IMR-90 (cell line): ENCODE data around the gene MRE11. TPM values are rescaled to one million over a fixed set of nuclear protein-coding genes. Genes with fewer than 3 reads are reported as not detected.

Source experiments
- ATAC-seq: fragments of 200-7000 bp; cut with Tn5 transposase; 2 replicates; pipeline ENCODE4 v1.9.1; 2020; ENCODE audit warnings: low read depth, mild to moderate bottlenecking, moderate library complexity
- BruUV-seq: library from RNA; stranded (reverse); fragments of 400-500 nt; replicated peaks from 2 replicates; lab custom pipeline; 2021; lab: Mats Ljungman, UMichigan
- CTCF ChIA-PET: fragments of 300-600 bp; formaldehyde crosslinking; extraction: SDS; loops from one replicate; lab custom pipeline; 2021; ENCODE audit warnings: antibody characterized with exemption; lab: Yijun Ruan, JAX
- POLR2A ChIA-PET: fragments of 300-600 bp; sonication (Branson Sonifier 250); formaldehyde crosslinking; loops from one replicate; lab custom pipeline; 2022; ENCODE audit warnings: antibody characterized with exemption; ENCODE audit not compliant: unreplicated experiment; lab: Charles Lee
- DNase-seq: peaks from one replicate; pipeline ENCODE4 v3.0.0; 2013
- H2AFZ ChIP-seq: replicated peaks from 2 replicates; pipeline ENCODE3; 2013; ENCODE audit warnings: low read length, mild to moderate bottlenecking; ENCODE audit not compliant: poor library complexity
- H2AK5ac ChIP-seq: 2 replicates; pipeline ENCODE4 v1.6.1; 2013; ENCODE audit warnings: low read depth, low read length, inconsistent platforms
- H2AK9ac ChIP-seq: replicated peaks from 2 replicates; pipeline ENCODE3; 2013; ENCODE audit warnings: mild to moderate bottlenecking, low read depth, low read length, moderate library complexity; ENCODE audit not compliant: poor library complexity
- H2BK120ac ChIP-seq: 2 replicates; pipeline ENCODE4 v1.6.1; 2013; ENCODE audit warnings: low read depth, low read length, inconsistent platforms
- H2BK15ac ChIP-seq: 3 replicates; pipeline ENCODE4 v1.6.1; 2013; ENCODE audit warnings: low read depth, low read length, inconsistent platforms
- H2BK20ac ChIP-seq: 2 replicates; pipeline ENCODE4 v1.6.1; 2013; ENCODE audit warnings: low read depth, mild to moderate bottlenecking, inconsistent platforms, low read length, moderate library complexity
- H2BK5ac ChIP-seq: 2 replicates; pipeline ENCODE4 v1.6.1; 2013; ENCODE audit warnings: mild to moderate bottlenecking, low read depth, low read length, inconsistent platforms; ENCODE audit not compliant: poor library complexity, severe bottlenecking
- H3K14ac ChIP-seq: replicated peaks from 2 replicates; pipeline ENCODE4 v1.6.1; 2013; ENCODE audit warnings: low read depth, low read length, inconsistent platforms
- H3K18ac ChIP-seq: 2 replicates; pipeline ENCODE4 v1.6.1; 2013; ENCODE audit warnings: low read depth, low read length, control low read depth
- H3K23ac ChIP-seq: 2 replicates; pipeline ENCODE4 v1.6.1; 2013; ENCODE audit warnings: low read depth, low read length, inconsistent platforms
- H3K27ac ChIP-seq: 2 replicates; pipeline ENCODE4 v1.5.1; 2013; ENCODE audit warnings: mild to moderate bottlenecking, control low read depth, low read length; ENCODE audit not compliant: insufficient read depth
- H3K27me3 ChIP-seq: 2 replicates; pipeline ENCODE4 v1.6.1; 2013; ENCODE audit warnings: low read length; ENCODE audit not compliant: control insufficient read depth, insufficient read depth
- H3K36me3 ChIP-seq: 2 replicates; pipeline ENCODE4 v1.6.1; 2013; ENCODE audit warnings: low read length, mixed read lengths; ENCODE audit not compliant: control insufficient read depth, insufficient read depth
- H3K4ac ChIP-seq: 2 replicates; pipeline ENCODE4 v1.6.1; 2013; ENCODE audit warnings: low read depth, low read length, inconsistent platforms
- H3K4me1 ChIP-seq: 2 replicates; pipeline ENCODE4 v1.6.1; 2013; ENCODE audit warnings: low read length, mixed read lengths; ENCODE audit not compliant: control insufficient read depth, insufficient read depth
- H3K4me2 ChIP-seq: 2 replicates; pipeline ENCODE4 v1.6.1; 2013; ENCODE audit warnings: low read depth, mild to moderate bottlenecking, control low read depth, low read length, moderate library complexity
- H3K4me3 ChIP-seq: 2 replicates; pipeline ENCODE4 v1.5.1; 2013; ENCODE audit warnings: low read depth, mild to moderate bottlenecking, control low read depth, low read length, moderate library complexity; ENCODE audit not compliant: insufficient read depth
- H3K56ac ChIP-seq: 2 replicates; pipeline ENCODE4 v1.6.1; 2013; ENCODE audit warnings: low read length, inconsistent platforms; ENCODE audit not compliant: insufficient read depth; ENCODE audit errors: extremely low read depth
- H3K79me1 ChIP-seq, 2 experiments: 2 replicates each; pipeline ENCODE4 v1.6.1; 2013; ENCODE audit warnings: low read length in 2 of 2, inconsistent platforms in 1 of 2, low read depth in 1 of 2
- H3K9ac ChIP-seq: 2 replicates; pipeline ENCODE4 v1.6.1; 2013; ENCODE audit warnings: low read depth, low read length, control low read depth
- H3K9me1 ChIP-seq: 2 replicates; pipeline ENCODE4 v1.6.1; 2013; ENCODE audit warnings: low read length, inconsistent platforms; ENCODE audit not compliant: insufficient read depth
- H3K9me3 ChIP-seq: 2 replicates; pipeline ENCODE4 v1.6.1; 2013; ENCODE audit warnings: low read length; ENCODE audit not compliant: control insufficient read depth, insufficient read depth
- H4K20me1 ChIP-seq: 2 replicates; pipeline ENCODE4 v1.6.1; 2013; ENCODE audit warnings: low read length, inconsistent platforms; ENCODE audit not compliant: insufficient read depth
- H4K5ac ChIP-seq: 2 replicates; pipeline ENCODE4 v1.6.1; 2013; ENCODE audit warnings: mild to moderate bottlenecking, low read depth, low read length, control low read depth
- H4K8ac ChIP-seq, 2 experiments: 2 replicates each; pipeline ENCODE4 v1.6.1; 2013; ENCODE audit warnings: low read depth in 2 of 2, low read length in 2 of 2, control low read depth in 1 of 2, inconsistent platforms in 1 of 2
- H4K91ac ChIP-seq: 2 replicates; pipeline ENCODE4 v1.6.1; 2013; ENCODE audit warnings: low read depth, low read length, inconsistent platforms; ENCODE audit not compliant: insufficient read depth
- BHLHE40 ChIP-seq: fragments of 150-350 bp; IDR thresholded peaks from 2 replicates; pipeline ENCODE4 v1.6.1; 2016; ENCODE audit warnings: mild to moderate bottlenecking, low read depth, low read length
- CEBPB ChIP-seq: IDR thresholded peaks from 2 replicates; pipeline ENCODE4 v1.6.1; 2012; ENCODE audit warnings: low read depth, low read length, improper control_type of control experiment
- CHD1 ChIP-seq: IDR thresholded peaks from 2 replicates; pipeline ENCODE4 v1.6.1; 2012; ENCODE audit warnings: low read depth, low read length, improper control_type of control experiment
- FOS ChIP-seq: fragments of 150-350 bp; IDR thresholded peaks from 2 replicates; pipeline ENCODE4 v1.6.1; 2016; ENCODE audit warnings: low read depth, low read length
- MAFK ChIP-seq: IDR thresholded peaks from 2 replicates; pipeline ENCODE4 v1.6.1; 2012; ENCODE audit warnings: low read depth, low read length, improper control_type of control experiment
- MAZ ChIP-seq: IDR thresholded peaks from 2 replicates; pipeline ENCODE4 v1.6.1; 2012; ENCODE audit warnings: low read depth, mild to moderate bottlenecking, low read length, improper control_type of control experiment, moderate library complexity, borderline replicate concordance
- MXI1 ChIP-seq: IDR thresholded peaks from 2 replicates; pipeline ENCODE4 v1.6.1; 2012; ENCODE audit warnings: low read depth, mild to moderate bottlenecking, low read length, moderate library complexity, borderline replicate concordance
- NFE2L2 ChIP-seq: fragments of 150-350 bp; IDR thresholded peaks from 2 replicates; pipeline ENCODE4 v1.6.1; 2016; ENCODE audit warnings: low read depth, mild to moderate bottlenecking, low read length
- POLR2A ChIP-seq: IDR thresholded peaks from 2 replicates; pipeline ENCODE4 v1.6.1; 2012; ENCODE audit warnings: mild to moderate bottlenecking, low read depth, low read length
- RAD21 ChIP-seq: IDR thresholded peaks from 2 replicates; pipeline ENCODE4 v1.6.1; 2012; ENCODE audit warnings: low read length, improper control_type of control experiment
- RCOR1 ChIP-seq: IDR thresholded peaks from 2 replicates; pipeline ENCODE4 v1.6.1; 2012; ENCODE audit warnings: mild to moderate bottlenecking, low read length, improper control_type of control experiment; ENCODE audit not compliant: insufficient replicate concordance
- RFX5 ChIP-seq: IDR thresholded peaks from 2 replicates; pipeline ENCODE4 v1.8.0; 2012; ENCODE audit warnings: low read depth, mild to moderate bottlenecking, low read length, moderate library complexity
- SMC3 ChIP-seq: fragments of 150-350 bp; IDR thresholded peaks from 2 replicates; pipeline ENCODE4 v1.6.1; 2016; ENCODE audit warnings: low read depth, mild to moderate bottlenecking, antibody characterized with exemption, low read length, moderate library complexity
- WGBS, 2 experiments: methylation state at CpG; one replicate each; pipeline versions ENCODE4 v1.1.5 to v1.1.7; 2013; ENCODE audit warnings: missing lambda C conversion rate in 2 of 2; ENCODE audit not compliant: insufficient read length in 1 of 2; ENCODE audit errors: extremely low coverage in 2 of 2; 5-methylcytosine and 5-hydroxymethylcytosine counted together
- dilution Hi-C: fragments of 300-500 bp; cut with HindIII; formaldehyde crosslinking; loops from one replicate; pipeline ENCODE4 v1.14.3; 2018; ENCODE audit warnings: low sequenced_read_pairs; ENCODE audit not compliant: unreplicated experiment
- in situ Hi-C: fragments of 300-500 bp; cut with MboI; formaldehyde crosslinking; loops from 3 replicates; pipeline ENCODE4 v1.14.3; 2019; ENCODE audit warnings: low sequenced_read_pairs, inconsistent platforms, mixed read lengths
- intact Hi-C: fragments of 100-400 bp; cut with micrococcal nuclease; formaldehyde crosslinking; loops from 2 replicates; pipeline ENCODE4 v1.10.0; 2022
- polyA plus RNA-seq, 3 experiments: library from polyadenylated mRNA; depleted of rRNA; stranded (reverse); fragments of >200 nt; gene quantifications; 2 replicates each; pipeline ENCODE4 v1.2.3, GENCODE V29; 2012; ENCODE audit warnings: low replicate concordance in 1 of 3
- total RNA-seq: library from RNA; depleted of rRNA; stranded (reverse); fragments of >200 nt; gene quantifications from 2 replicates; pipeline ENCODE4 v1.2.3, GENCODE V29; 2012
- TF ChIP-seq, protein P1 (sequence below): fragments of 150-350 bp; IDR thresholded peaks from 2 replicates; pipeline ENCODE4 v1.6.1; 2017; ENCODE audit warnings: mild to moderate bottlenecking, antibody characterized with exemption, low read length, low read depth
- TF ChIP-seq, protein P2 (sequence below): fragments of 150-350 bp; IDR thresholded peaks from 2 replicates; pipeline ENCODE4 v1.6.1; 2016; ENCODE audit warnings: low read depth, mild to moderate bottlenecking, low read length, moderate library complexity, borderline replicate concordance
- TF ChIP-seq, protein P3 (sequence below): conservative IDR thresholded peaks from 2 replicates; pipeline ENCODE4 v1.5.1; 2012; ENCODE audit warnings: mild to moderate bottlenecking, low read depth, low read length, improper control_type of control experiment

MRE11 gene
- total and polyA plus RNA-seq, 2 of the 4 experiments (the other 2 are of a cell fraction), result 9.0 to 15.6 TPM

DNA sequence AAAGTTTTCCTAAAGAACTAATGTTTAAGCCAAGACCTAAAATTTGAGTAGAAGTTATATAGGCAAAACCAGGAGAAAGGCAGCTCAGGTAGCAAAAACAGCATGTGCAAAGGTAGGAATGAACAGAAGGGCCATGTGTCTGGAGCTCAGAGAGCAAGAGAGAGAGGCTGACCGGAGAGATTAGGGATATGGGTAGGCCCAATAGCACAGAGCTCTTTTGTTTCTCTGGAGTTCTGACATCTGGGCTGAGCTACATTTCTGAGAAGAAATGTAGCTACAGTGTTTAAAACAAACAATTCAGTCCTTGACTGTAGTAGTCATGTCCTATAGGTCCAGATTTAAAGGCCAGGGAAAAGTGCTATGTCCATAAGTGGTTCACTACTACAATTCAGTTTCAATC is 23.1 kb upstream of the MRE11 start:
- Histone ChIP-seq H2BK15ac (no peak overlapping the region), H3K79me1 (no peaks in the 10 kb centered on the region), H3K9me3 (no peaks in the 10 kb centered on the region), H3K9ac (no peak overlapping the region), H3K36me3 (no peaks in the 10 kb centered on the region), H3K27me3 (peaks cover 8% of the 10 kb centered on the region), H4K20me1 (no peaks in the 10 kb centered on the region), H2AFZ (no peak overlapping the region), H2AK9ac (no peak overlapping the region), H3K4ac (no peak overlapping the region), H2AK5ac (no peak overlapping the region), H3K14ac (no peak overlapping the region), H3K27ac (no peak overlapping the region), H3K56ac (no peak overlapping the region), H3K9me1 (no peaks in the 10 kb centered on the region), H2BK120ac (no peak overlapping the region), H3K23ac (no peak overlapping the region), H4K91ac (no peak overlapping the region), H2BK5ac (no peak overlapping the region), H4K8ac (no peak overlapping the region), H3K4me3 (no peak overlapping the region), H3K4me2 (no peak overlapping the region), H4K5ac (no peak overlapping the region), H2BK20ac (no peak overlapping the region), H3K4me1 (peaks cover 4% of the 10 kb centered on the region), H3K18ac (no peak overlapping the region)
- WGBS, 2 experiments, result no CpG with 5 or more reads among the region's 1 CpG
- no peak for DNase-seq
- in situ Hi-C loops (loop anchor here (5.0 kb wide), 1 partner anchor 81 kb away; no protein-coding TSS in a partner anchor), intact Hi-C loops (no loop called here), dilution Hi-C loops (no loop called here)
- ChIA-PET CTCF (no interaction called here), POLR2A (no interaction called here)
- ATAC-seq, result no peak
- BruUV-seq, result no TSS peak
- TF ChIP-seq, protein P1, sequence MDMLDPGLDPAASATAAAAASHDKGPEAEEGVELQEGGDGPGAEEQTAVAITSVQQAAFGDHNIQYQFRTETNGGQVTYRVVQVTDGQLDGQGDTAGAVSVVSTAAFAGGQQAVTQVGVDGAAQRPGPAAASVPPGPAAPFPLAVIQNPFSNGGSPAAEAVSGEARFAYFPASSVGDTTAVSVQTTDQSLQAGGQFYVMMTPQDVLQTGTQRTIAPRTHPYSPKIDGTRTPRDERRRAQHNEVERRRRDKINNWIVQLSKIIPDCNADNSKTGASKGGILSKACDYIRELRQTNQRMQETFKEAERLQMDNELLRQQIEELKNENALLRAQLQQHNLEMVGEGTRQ, result no peak
- TF ChIP-seq SMC3, result no peak
- TF ChIP-seq MAFK, result no peak
- no peak for TF ChIP-seq MXI1
- no peak for TF ChIP-seq FOS
- TF ChIP-seq, protein P2, sequence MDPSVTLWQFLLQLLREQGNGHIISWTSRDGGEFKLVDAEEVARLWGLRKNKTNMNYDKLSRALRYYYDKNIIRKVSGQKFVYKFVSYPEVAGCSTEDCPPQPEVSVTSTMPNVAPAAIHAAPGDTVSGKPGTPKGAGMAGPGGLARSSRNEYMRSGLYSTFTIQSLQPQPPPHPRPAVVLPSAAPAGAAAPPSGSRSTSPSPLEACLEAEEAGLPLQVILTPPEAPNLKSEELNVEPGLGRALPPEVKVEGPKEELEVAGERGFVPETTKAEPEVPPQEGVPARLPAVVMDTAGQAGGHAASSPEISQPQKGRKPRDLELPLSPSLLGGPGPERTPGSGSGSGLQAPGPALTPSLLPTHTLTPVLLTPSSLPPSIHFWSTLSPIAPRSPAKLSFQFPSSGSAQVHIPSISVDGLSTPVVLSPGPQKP, result no peak
- no peak for TF ChIP-seq MAZ
- TF ChIP-seq RFX5, result no peak
- no peak for TF ChIP-seq NFE2L2
- no peak for TF ChIP-seq POLR2A
- no peak for TF ChIP-seq CEBPB
- TF ChIP-seq, protein P3, sequence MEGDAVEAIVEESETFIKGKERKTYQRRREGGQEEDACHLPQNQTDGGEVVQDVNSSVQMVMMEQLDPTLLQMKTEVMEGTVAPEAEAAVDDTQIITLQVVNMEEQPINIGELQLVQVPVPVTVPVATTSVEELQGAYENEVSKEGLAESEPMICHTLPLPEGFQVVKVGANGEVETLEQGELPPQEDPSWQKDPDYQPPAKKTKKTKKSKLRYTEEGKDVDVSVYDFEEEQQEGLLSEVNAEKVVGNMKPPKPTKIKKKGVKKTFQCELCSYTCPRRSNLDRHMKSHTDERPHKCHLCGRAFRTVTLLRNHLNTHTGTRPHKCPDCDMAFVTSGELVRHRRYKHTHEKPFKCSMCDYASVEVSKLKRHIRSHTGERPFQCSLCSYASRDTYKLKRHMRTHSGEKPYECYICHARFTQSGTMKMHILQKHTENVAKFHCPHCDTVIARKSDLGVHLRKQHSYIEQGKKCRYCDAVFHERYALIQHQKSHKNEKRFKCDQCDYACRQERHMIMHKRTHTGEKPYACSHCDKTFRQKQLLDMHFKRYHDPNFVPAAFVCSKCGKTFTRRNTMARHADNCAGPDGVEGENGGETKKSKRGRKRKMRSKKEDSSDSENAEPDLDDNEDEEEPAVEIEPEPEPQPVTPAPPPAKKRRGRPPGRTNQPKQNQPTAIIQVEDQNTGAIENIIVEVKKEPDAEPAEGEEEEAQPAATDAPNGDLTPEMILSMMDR, result no peak
- no peak for TF ChIP-seq RAD21
- TF ChIP-seq RCOR1, result no peak
- no peak for TF ChIP-seq CHD1
- no peak for TF ChIP-seq BHLHE40
